OCI-LY1 (cell line): Measurements from ENCODE around the gene PDE6C.

Experiments
- H2AFZ ChIP-seq: fragments of 200-600 bp; sonication (generic), shearing (Covaris generic); 2 replicates; pipeline ENCODE4 v1.6.0; 2014; ENCODE audit warnings: antibody characterized with exemption, mild to moderate bottlenecking, low read length
- H3F3A ChIP-seq: fragments of 200-600 bp; sonication (generic), shearing (Covaris generic); 2 replicates; pipeline ENCODE4 v1.6.0; 2014; ENCODE audit warnings: mild to moderate bottlenecking, antibody characterized with exemption, low read length, moderate library complexity; ENCODE audit not compliant: insufficient read depth
- H3K27ac ChIP-seq: fragments of 200-600 bp; sonication (generic); 2 replicates; pipeline ENCODE4 v1.5.1; 2014; ENCODE audit warnings: low read length, mixed run types, mild to moderate bottlenecking, low read depth; ENCODE audit not compliant: poor library complexity, severe bottlenecking
- H3K27me3 ChIP-seq: fragments of 200-600 bp; sonication (generic); 2 replicates; pipeline ENCODE4 v1.6.0; 2014; ENCODE audit warnings: antibody characterized with exemption, mild to moderate bottlenecking, low read length, moderate library complexity; ENCODE audit not compliant: insufficient read depth
- H3K36me3 ChIP-seq: fragments of 200-600 bp; sonication (generic); 2 replicates; pipeline ENCODE4 v1.6.1; 2014; ENCODE audit warnings: mild to moderate bottlenecking, antibody characterized with exemption, low read length, moderate library complexity, mixed read lengths; ENCODE audit not compliant: insufficient read depth
- H3K4me1 ChIP-seq: fragments of 200-600 bp; sonication (generic); 2 replicates; pipeline ENCODE4 v1.5.1; 2014; ENCODE audit warnings: mild to moderate bottlenecking, low read length, moderate library complexity; ENCODE audit not compliant: insufficient read depth, severe bottlenecking
- H3K4me2 ChIP-seq: fragments of 200-600 bp; sonication (generic), shearing (Covaris generic); 2 replicates; pipeline ENCODE4 v1.6.1; 2014; ENCODE audit warnings: low read length
- H3K4me3 ChIP-seq: fragments of 200-600 bp; sonication (generic); 2 replicates; pipeline ENCODE4 v1.5.1; 2014; ENCODE audit warnings: low read length, low read depth, mild to moderate bottlenecking, mixed read lengths; ENCODE audit not compliant: poor library complexity, severe bottlenecking
- H3K79me2 ChIP-seq: fragments of 200-600 bp; shearing (Covaris generic); 2 replicates; pipeline ENCODE4 v1.6.1; 2016; ENCODE audit warnings: mixed run types, low read length, mixed read lengths; ENCODE audit not compliant: insufficient read depth
- H3K9ac ChIP-seq: fragments of 200-600 bp; sonication (generic), shearing (Covaris generic); 2 replicates; pipeline ENCODE4 v1.6.1; 2014; ENCODE audit warnings: mild to moderate bottlenecking, low read length, mixed read lengths
- H3K9me2 ChIP-seq: fragments of 200-600 bp; sonication (generic), shearing (Covaris generic); 2 replicates; pipeline ENCODE4 v1.6.1; 2014; ENCODE audit warnings: low read depth, mild to moderate bottlenecking, low read length, mixed read lengths
- H3K9me3 ChIP-seq: fragments of 200-600 bp; shearing (Covaris generic); 2 replicates; pipeline ENCODE4 v1.6.1; 2014; ENCODE audit warnings: low read length, mixed read lengths
- H4K20me1 ChIP-seq: fragments of 200-600 bp; sonication (generic), shearing (Covaris generic); 2 replicates; pipeline ENCODE4 v1.6.0; 2016; ENCODE audit warnings: mild to moderate bottlenecking, low read length; ENCODE audit not compliant: insufficient read depth
- CTCF ChIP-seq: fragments of 200-600 bp; sonication (generic), shearing (Covaris generic); IDR thresholded peaks from 2 replicates; pipeline ENCODE4 v1.5.1; 2017; ENCODE audit warnings: mild to moderate bottlenecking, antibody characterized with exemption, low read length, moderate library complexity, mixed read lengths
- EZH2 ChIP-seq: fragments of 200-600 bp; sonication (generic), shearing (Covaris generic); IDR thresholded peaks from 2 replicates; pipeline ENCODE4 v1.8.0; 2017; ENCODE audit warnings: borderline replicate concordance, mixed run types, mild to moderate bottlenecking, antibody characterized with exemption, low read length, moderate library complexity, mixed read lengths

The PDE6C gene

GRCh38 chr10:93671042-93671441 lies 58.7 kb downstream of the PDE6C start:
- H3K4me3 ChIP-seq: no peak overlapping the region
- H3K27me3 ChIP-seq: no peaks in the 10 kb centered on the region
- H3K27ac ChIP-seq: no peak overlapping the region
- no peaks in the 10 kb centered on the region for H3K79me2 ChIP-seq
- no peaks in the 10 kb centered on the region for H3K9me3 ChIP-seq
- H3K4me1 ChIP-seq: no peaks in the 10 kb centered on the region
- no peak overlapping the region for H3K9ac ChIP-seq
- no peak for TF ChIP-seq CTCF
- no peak for TF ChIP-seq EZH2
- H3K4me2 ChIP-seq: no peak overlapping the region
- H3K9me2 ChIP-seq: no peaks in the 10 kb centered on the region
- H3K36me3 ChIP-seq: peaks cover 10% of the 10 kb centered on the region; the same call in 1 of the 2 replicates
- no peaks in the 10 kb centered on the region for H4K20me1 ChIP-seq
- no peak overlapping the region for H2AFZ ChIP-seq
- H3F3A ChIP-seq: no peaks in the 10 kb centered on the region

GRCh38 chr10:93672022-93672678 lies 59.8 kb downstream of the PDE6C start:
- H3K4me1 ChIP-seq: no peaks in the 10 kb centered on the region
- H3K9me2 ChIP-seq: no peaks in the 10 kb centered on the region
- no peaks in the 10 kb centered on the region for H3K79me2 ChIP-seq
- H3K27me3 ChIP-seq: no peaks in the 10 kb centered on the region
- H3F3A ChIP-seq: no peaks in the 10 kb centered on the region
- no peak overlapping the region for H3K9ac ChIP-seq
- H3K36me3 ChIP-seq: peaks cover 10% of the 10 kb centered on the region; the same call in 1 of the 2 replicates
- no peaks in the 10 kb centered on the region for H4K20me1 ChIP-seq
- TF ChIP-seq CTCF (no peak), EZH2 (no peak)
- no peak overlapping the region for H3K4me3 ChIP-seq
- no peak overlapping the region for H2AFZ ChIP-seq
- no peak overlapping the region for H3K27ac ChIP-seq
- no peaks in the 10 kb centered on the region for H3K9me3 ChIP-seq
- H3K4me2 ChIP-seq: no peak overlapping the region

GRCh38 chr10:93672890-93673289 lies 60.6 kb downstream of the PDE6C start:
- Histone ChIP-seq H2AFZ (no peak overlapping the region), H3K36me3 (peaks cover 10% of the 10 kb centered on the region; the same call in 1 of the 2 replicates), H3K9me3 (no peaks in the 10 kb centered on the region), H3F3A (no peaks in the 10 kb centered on the region), H3K4me1 (no peaks in the 10 kb centered on the region), H3K27ac (no peak overlapping the region), H3K4me3 (no peak overlapping the region), H3K79me2 (no peaks in the 10 kb centered on the region), H3K9ac (no peak overlapping the region), H3K9me2 (no peaks in the 10 kb centered on the region), H3K4me2 (no peak overlapping the region), H4K20me1 (no peaks in the 10 kb centered on the region), H3K27me3 (no peaks in the 10 kb centered on the region)
- no peak for TF ChIP-seq CTCF
- TF ChIP-seq EZH2: no peak
